Left hindlimb (tissue), 1 donor: ENCODE data around the gene NTMT1.
"Not testable (repeated sequence)": the region's sequence is repeated elsewhere in the genome, so short reads cannot be mapped to it uniquely, and the experiment has no call there.

Source experiments
- DNase-seq: peaks from one replicate; pipeline ENCODE4 v3.0.0-alpha.2; 2018

The NTMT1 gene

GRCh38 chr9:129626079-129626624 lies at the start of gene NTMT1:
Gene NTMT1 (plus strand): TSS chr9:129626163. CDS start chr9:129632704, 6,541 bp downstream.
- peak; percentile 90 for DNase-seq

- no peak for DNase-seq
These were observed 49.1 kb upstream of the NTMT1 start for GRCh38 chr9:129576546-129577543.

- DNase-seq: no peak
These were observed 46.7 kb upstream of the NTMT1 start for GRCh38 chr9:129579294-129579693.

GRCh38 chr9:129580211-129580915 lies 45.6 kb upstream of the NTMT1 start:
- no peak for DNase-seq

GRCh38 chr9:129581505-129582189 lies 44.3 kb upstream of the NTMT1 start:
- DNase-seq: no peak

- no peak for DNase-seq
These were observed 43.1 kb upstream of the NTMT1 start for GRCh38 chr9:129582855-129583254.

- DNase-seq: no peak
These were observed 42.5 kb upstream of the NTMT1 start for GRCh38 chr9:129583308-129584038.

GRCh38 chr9:129584136-129584535 lies 41.8 kb upstream of the NTMT1 start:
- DNase-seq: no peak

- no peak for DNase-seq
These were observed 40.6 kb upstream of the NTMT1 start for GRCh38 chr9:129585352-129585751.

GRCh38 chr9:129586245-129586644 lies 39.7 kb upstream of the NTMT1 start:
- no peak for DNase-seq

- DNase-seq: peak; percentile 81
These were observed 39.3 kb upstream of the NTMT1 start for GRCh38 chr9:129586685-129587084.

- DNase-seq: no peak
These were observed 38.3 kb upstream of the NTMT1 start for GRCh38 chr9:129587487-129588262.

- no peak for DNase-seq
These were observed 35.5 kb upstream of the NTMT1 start for GRCh38 chr9:129590466-129590865.

- no peak for DNase-seq
These were observed 34.0 kb upstream of the NTMT1 start for GRCh38 chr9:129591916-129592315.

GRCh38 chr9:129592790-129593189 lies 33.2 kb upstream of the NTMT1 start:
- DNase-seq: not testable (repeated sequence)

- DNase-seq: no peak
These were observed 31.3 kb upstream of the NTMT1 start for GRCh38 chr9:129594632-129595031.

- DNase-seq: no peak
These were observed 30.6 kb upstream of the NTMT1 start for GRCh38 chr9:129595311-129595741.

- DNase-seq: no peak
These were observed 29.9 kb upstream of the NTMT1 start for GRCh38 chr9:129595903-129596540.

- DNase-seq: peak; percentile 71
These were observed 29.2 kb upstream of the NTMT1 start for GRCh38 chr9:129596541-129597331.
